Measurements from ENCODE around the gene FAM78A. TPM values are rescaled to one million over a fixed set of nuclear protein-coding genes. Genes with fewer than 3 reads are reported as not detected.

Gene FAM78A
- total RNA-seq, 1 experiment from 2014 or later: 3.4 TPM

GRCh38 chr9:131233995-131234394, 42.3 kb downstream of the FAM78A start:
- ChIA-PET CTCF (no interaction called here), RAD21 (ENCODE audit: low non-redundant PET in 1 of 2, low total read pairs in 2 of 2, uncharacterized antibody in 2 of 2, unreplicated experiment in 2 of 2) (no interaction called here)
- intact Hi-C loops (cut with micrococcal nuclease): no loop called here

GRCh38 chr9:131233556-131233955, 42.8 kb downstream of the FAM78A start:
- Histone ChIP-seq H3K9me2 (ENCODE audit: insufficient read depth) (no peaks in the 10 kb centered on the region), H3K27me3 (ENCODE audit: insufficient read depth, low read length) (no peaks in the 10 kb centered on the region), H4K20me1 (ENCODE audit: insufficient read depth) (no peaks in the 10 kb centered on the region), H3K79me2 (ENCODE audit: insufficient read depth, low read length) (no peaks in the 10 kb centered on the region), H3K9ac (ENCODE audit: low read length) (no peak overlapping the region), H3K36me3 (ENCODE audit: control insufficient read depth in 1 of 2, insufficient read depth in 2 of 2, low read length in 2 of 2) (peaks cover 28 to 31% of the 10 kb centered on the region in 2 experiments), H3K4me2 (ENCODE audit: low read length) (no peak overlapping the region), H3K4me1 (ENCODE audit: control insufficient read depth in 1 of 2, insufficient read depth in 2 of 2, low read length in 2 of 2) (0 out of 4 replicates have a peak, but pooled peaks cover 0 to 3% of the 10 kb centered on the region in 2 experiments), H3K27ac (ENCODE audit: low read depth, low read length) (no peak overlapping the region), H2AFZ (ENCODE audit: low read depth, low read length, poor library complexity, severe bottlenecking) (no peak overlapping the region), H3K9me3 (ENCODE audit: control insufficient read depth in 1 of 2, insufficient read depth in 1 of 2, low read depth in 1 of 2, low read length in 2 of 2) (no peaks in the 10 kb centered on the region), H3K4me3 (replicated peaks in 1 of 2; ENCODE audit: low read depth in 1 of 2, low read length in 2 of 2) (no peak overlapping the region)
- RAD21 ChIA-PET (ENCODE audit: low non-redundant PET in 1 of 2, low total read pairs in 2 of 2, uncharacterized antibody in 2 of 2, unreplicated experiment in 2 of 2): no interaction called here
- POLR2A ChIA-PET: no interaction called here
- TF ChIP-seq SRF (IDR thresholded peaks at IDR 0.05; ENCODE audit: low read depth) (no peak), MAX (IDR thresholded peaks at IDR 0.05) (no peak), ELF1 (IDR thresholded peaks at IDR 0.05; ENCODE audit: borderline replicate concordance, low read depth) (no peak), TCF7L2 (IDR thresholded peaks at IDR 0.05; ENCODE audit: borderline replicate concordance, extremely low read depth, insufficient read depth, insufficient read length) (no peak), JUND (IDR thresholded peaks at IDR 0.05) (no peak), ZNF274 (IDR thresholded peaks at IDR 0.05; ENCODE audit: low read depth, low read length) (no peak), RAD21 (IDR thresholded peaks at IDR 0.05; ENCODE audit: low read depth) (no peak)
- CTCF ChIA-PET: no interaction called here
- DNase-seq (ENCODE audit: low read depth, low spot score): no peak
- intact Hi-C loops (cut with micrococcal nuclease): no loop called here
- ATAC-seq: no peak
- BruUV-seq (replicated peaks): no TSS peak

More at GRCh38 chr9:131233995-131234394, 42.3 kb downstream of the FAM78A start:
- H3K4me1 ChIP-seq (ENCODE audit: control insufficient read depth in 1 of 2, insufficient read depth in 2 of 2, low read length in 2 of 2): 0 out of 4 replicates have a peak, but pooled peaks cover 0 to 3% of the 10 kb centered on the region in 2 experiments
- H3K27me3 ChIP-seq (ENCODE audit: insufficient read depth, low read length): no peaks in the 10 kb centered on the region
- no peak overlapping the region for H3K27ac ChIP-seq (ENCODE audit: low read depth, low read length)
- no peak overlapping the region for H3K9ac ChIP-seq (ENCODE audit: low read length)
- no peaks in the 10 kb centered on the region for H3K9me3 ChIP-seq (ENCODE audit: control insufficient read depth in 1 of 2, insufficient read depth in 1 of 2, low read depth in 1 of 2, low read length in 2 of 2)
- POLR2A ChIA-PET: no interaction called here
- H3K4me2 ChIP-seq (ENCODE audit: low read length): no peak overlapping the region
- H4K20me1 ChIP-seq (ENCODE audit: insufficient read depth): no peaks in the 10 kb centered on the region
- DNase-seq (ENCODE audit: low read depth, low spot score) (no peak), ATAC-seq (no peak)
- TF ChIP-seq POLR2A (IDR thresholded peaks at IDR 0.05; ENCODE audit: borderline replicate concordance, extremely low read depth, insufficient read depth, insufficient read length): no peak
- no TSS peak for BruUV-seq (replicated peaks)
- peaks cover 25 to 29% of the 10 kb centered on the region in 2 experiments for H3K36me3 ChIP-seq (ENCODE audit: control insufficient read depth in 1 of 2, insufficient read depth in 2 of 2, low read length in 2 of 2)
- no peak overlapping the region for H3K4me3 ChIP-seq (replicated peaks in 1 of 2; ENCODE audit: low read depth in 1 of 2, low read length in 2 of 2)
- no peak overlapping the region for H2AFZ ChIP-seq (ENCODE audit: low read depth, low read length, poor library complexity, severe bottlenecking)
- H3K9me2 ChIP-seq (ENCODE audit: insufficient read depth): no peaks in the 10 kb centered on the region
- H3K79me2 ChIP-seq (ENCODE audit: insufficient read depth, low read length): no peaks in the 10 kb centered on the region

Data from HCT116 (cell line).